ENCODE results near the gene PLCXD1.

PLCXD1 gene

DNA sequence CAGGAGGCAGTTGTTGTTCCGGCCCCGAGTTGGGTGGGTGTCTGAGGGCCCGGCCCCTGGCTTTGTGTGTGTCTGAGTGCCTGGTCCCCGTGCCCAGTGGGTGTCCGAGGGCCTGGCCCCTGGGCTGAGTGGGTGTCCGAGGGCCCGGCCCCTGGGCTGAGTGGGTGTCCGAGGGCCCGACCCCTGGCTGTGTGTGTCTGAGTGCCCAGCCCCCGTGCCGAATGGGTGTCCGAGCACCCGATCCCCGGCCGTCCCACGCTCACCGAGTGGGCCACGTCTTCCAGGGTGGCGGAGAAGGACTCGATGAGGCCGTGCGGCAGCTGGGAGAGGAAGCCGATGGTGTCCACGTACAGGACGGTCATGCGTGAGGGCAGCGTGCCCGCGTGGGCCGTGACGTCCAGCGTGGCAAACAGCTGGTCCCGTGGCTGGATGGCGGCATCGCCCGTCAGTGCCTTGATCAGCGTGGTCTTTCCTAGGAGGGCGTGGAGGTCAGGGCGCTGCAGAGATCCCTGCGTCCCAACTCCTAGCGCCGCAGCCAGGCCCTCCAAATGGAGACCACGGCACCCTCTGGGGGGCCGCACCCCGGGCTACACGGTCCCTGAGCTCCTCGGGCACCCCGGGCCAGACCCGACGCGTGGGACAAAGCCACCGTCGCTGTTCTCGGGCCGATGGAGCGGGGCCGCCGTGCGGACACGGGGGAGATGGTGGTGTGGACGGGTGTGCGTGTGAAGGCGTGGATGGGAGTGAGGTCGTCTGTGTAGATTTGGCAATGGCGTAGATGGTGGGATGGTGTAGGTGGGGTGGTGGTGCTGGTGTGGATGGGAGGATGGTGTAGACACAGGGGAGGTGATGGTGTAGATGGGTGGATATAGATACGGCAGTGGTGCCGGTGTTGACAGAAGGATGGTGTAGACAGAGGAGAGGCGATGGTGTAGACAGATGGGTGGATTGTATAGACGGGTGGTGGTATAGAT lies 30.3 kb downstream of the PLCXD1 start:
- H3K4me3 ChIP-seq (replicated peaks in 1 of 2; ENCODE audit: low read depth in 2 of 2, low read length in 2 of 2): no peak overlapping the region
- TF ChIP-seq, protein P1, sequence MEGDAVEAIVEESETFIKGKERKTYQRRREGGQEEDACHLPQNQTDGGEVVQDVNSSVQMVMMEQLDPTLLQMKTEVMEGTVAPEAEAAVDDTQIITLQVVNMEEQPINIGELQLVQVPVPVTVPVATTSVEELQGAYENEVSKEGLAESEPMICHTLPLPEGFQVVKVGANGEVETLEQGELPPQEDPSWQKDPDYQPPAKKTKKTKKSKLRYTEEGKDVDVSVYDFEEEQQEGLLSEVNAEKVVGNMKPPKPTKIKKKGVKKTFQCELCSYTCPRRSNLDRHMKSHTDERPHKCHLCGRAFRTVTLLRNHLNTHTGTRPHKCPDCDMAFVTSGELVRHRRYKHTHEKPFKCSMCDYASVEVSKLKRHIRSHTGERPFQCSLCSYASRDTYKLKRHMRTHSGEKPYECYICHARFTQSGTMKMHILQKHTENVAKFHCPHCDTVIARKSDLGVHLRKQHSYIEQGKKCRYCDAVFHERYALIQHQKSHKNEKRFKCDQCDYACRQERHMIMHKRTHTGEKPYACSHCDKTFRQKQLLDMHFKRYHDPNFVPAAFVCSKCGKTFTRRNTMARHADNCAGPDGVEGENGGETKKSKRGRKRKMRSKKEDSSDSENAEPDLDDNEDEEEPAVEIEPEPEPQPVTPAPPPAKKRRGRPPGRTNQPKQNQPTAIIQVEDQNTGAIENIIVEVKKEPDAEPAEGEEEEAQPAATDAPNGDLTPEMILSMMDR (IDR thresholded peaks at IDR 0.05; ENCODE audit: low read depth, low read length): no peak
- DNase-seq (ENCODE audit: low read depth in 2 of 2): no peak

DNA sequence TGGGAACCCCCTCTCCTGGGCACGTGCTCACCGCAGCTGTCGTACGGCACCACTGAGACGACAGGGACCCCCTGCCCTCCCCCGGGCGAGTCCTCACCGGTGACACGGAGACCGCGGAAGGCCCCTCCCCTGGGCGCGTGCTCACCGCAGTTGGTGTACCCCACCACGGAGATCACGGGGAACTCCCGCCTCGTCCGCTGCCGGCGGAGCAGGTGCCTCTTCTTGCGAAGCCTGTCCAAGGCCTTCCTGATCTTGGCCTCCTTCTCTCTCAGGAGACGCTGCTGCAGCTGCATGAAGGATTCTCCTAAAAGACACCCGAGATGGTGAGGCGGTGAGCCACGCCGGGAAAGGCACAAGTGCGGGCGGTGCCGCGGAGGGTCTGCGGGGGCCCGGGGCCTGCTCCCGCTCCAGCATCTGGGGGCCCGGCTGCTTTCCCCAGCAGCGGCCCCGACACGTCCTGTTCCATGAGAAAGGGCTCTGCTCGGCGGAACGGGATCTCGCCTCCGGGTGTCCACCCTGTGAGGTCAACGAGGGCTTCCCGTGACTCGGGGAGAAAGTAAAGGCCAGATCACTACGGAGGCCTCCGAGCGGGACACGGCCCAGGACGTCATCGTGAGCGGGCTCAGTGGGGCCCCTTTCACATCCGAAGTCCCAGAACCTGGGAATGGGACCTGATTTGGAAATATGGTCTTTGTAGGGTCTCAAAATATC lies 31.6 kb downstream of the PLCXD1 start:
- DNase-seq (ENCODE audit: low read depth in 2 of 2): no peak
- no peak overlapping the region for H3K4me3 ChIP-seq (replicated peaks in 1 of 2; ENCODE audit: low read depth in 2 of 2, low read length in 2 of 2)
- TF ChIP-seq, protein P1 (IDR thresholded peaks at IDR 0.05; ENCODE audit: low read depth, low read length): no peak

DNA sequence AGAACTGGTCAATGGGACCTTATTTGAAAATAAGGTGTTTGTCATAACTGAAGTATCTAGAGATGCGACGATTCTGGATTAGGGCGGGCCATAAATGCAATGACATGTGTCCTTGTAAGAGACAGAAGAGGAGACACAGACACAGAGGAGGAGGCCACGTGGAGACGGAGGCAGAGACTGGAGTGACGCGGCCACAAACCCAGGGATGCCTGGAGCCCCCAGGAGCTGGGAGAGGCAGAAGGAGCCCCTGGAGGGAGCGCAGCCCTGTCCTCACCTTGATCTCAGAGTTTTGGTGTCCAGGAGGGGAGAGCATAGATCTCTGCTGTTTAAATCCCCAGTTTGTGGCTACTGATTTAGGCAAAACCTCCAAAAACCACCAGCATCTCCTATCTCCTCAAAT lies 32.4 kb downstream of the PLCXD1 start:
- TF ChIP-seq, protein P1 (IDR thresholded peaks at IDR 0.05; ENCODE audit: low read depth, low read length): no peak
- no peak for DNase-seq (ENCODE audit: low read depth in 2 of 2)
- no peak overlapping the region for H3K4me3 ChIP-seq (replicated peaks in 1 of 2; ENCODE audit: low read depth in 2 of 2, low read length in 2 of 2)

DNA sequence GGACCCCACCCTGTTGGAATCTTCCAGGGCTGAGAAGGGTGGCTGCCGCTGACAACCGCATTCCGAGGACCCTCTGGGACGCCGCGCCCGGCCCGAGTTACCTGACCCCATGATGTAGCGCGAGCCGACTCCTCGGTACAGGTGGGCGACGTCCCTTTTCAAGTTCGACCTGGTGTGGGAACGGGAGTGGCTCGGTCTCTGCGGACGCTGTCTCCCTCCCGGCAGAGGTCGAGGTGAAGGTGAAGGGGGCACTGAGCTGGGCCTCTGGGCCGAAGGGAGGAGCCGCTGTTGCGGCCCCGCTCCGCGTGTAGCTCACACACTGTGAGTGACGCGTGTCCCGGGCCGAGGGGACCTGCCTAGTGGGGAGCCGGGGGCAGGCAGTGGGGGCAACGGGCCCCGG lies 32.9 kb downstream of the PLCXD1 start:
- H3K4me3 ChIP-seq (replicated peaks in 1 of 2; ENCODE audit: low read depth in 2 of 2, low read length in 2 of 2): no peak overlapping the region

DNA sequence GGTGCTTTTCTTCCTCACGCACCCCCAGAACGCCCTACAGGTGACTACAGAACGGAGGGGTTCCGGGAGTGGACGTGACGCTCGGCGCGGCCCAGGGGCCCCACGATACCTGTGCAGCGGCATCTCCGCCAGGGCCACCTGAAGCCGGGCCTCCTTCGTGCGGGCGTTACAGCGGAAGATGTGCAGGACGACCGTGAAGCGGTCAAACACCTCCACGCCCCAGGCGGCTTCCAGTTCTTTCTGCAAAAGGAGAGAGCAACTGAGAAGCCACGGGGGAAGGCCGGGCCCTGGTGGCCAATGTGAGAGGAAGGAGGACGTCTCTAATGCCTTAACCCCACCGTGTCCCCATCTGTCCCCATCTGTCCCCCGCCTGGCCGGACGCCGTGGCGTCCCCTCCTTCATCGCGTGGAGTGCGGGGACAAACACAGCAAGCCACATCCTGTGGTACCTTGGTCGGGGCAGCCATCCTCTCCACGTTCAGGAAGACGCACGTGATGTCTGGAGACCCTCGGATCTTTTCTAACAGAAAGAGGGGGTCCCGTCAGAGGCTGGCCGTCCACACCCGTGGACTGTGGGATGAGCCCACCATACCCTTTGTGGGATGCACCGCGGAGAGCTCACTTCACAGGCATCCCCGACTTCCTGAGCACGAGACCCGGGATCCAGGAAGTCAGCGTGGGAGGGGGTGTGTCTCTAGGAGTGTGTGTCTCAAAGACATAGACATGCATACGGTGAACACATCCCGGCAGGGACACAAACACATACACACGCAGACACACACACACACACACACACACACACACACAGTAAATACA lies 33.8 kb downstream of the PLCXD1 start:
- no peak overlapping the region for H3K4me3 ChIP-seq (replicated peaks in 1 of 2; ENCODE audit: low read depth in 2 of 2, low read length in 2 of 2)
- no peak for DNase-seq (ENCODE audit: low read depth in 2 of 2)
- TF ChIP-seq, protein P1 (IDR thresholded peaks at IDR 0.05; ENCODE audit: low read depth, low read length): no peak

More for the DNA sequence above, 32.9 kb downstream of the PLCXD1 start:
- no peak for DNase-seq (ENCODE audit: low read depth in 2 of 2)
- TF ChIP-seq, protein P1 (IDR thresholded peaks at IDR 0.05; ENCODE audit: low read depth, low read length): no peak

Data from cardiac fibroblast (primary cell).